Natural killer cell treated with Interleukin-12 subunit alpha and Interleukin-12 subunit beta and Interleukin-15 and Interleukin-18, amount 100 ng/mL, for 72 hours (primary cell): ENCODE results near the gene POU3F1. TPM values are rescaled to one million over a fixed set of nuclear protein-coding genes. Genes with fewer than 3 reads are reported as not detected.
A peak's percentile ranks its signal among the peaks of the same experiment; 100 is the strongest.

ENCODE experiments used
- ATAC-seq, 2 donors: fragments of 150-1000 bp; cut with Tn5 transposase in 1 of 2; sonication (Bioruptor Pico), chemical (Tn5 transposase) in 1 of 2; 2 replicates each; pipeline ENCODE4 v1.10.0; 2021
- DNase-seq: peaks from one replicate; pipeline ENCODE4 v3.0.0; 2022; ENCODE audit warnings: low spot score
- H3K27ac Mint-ChIP-seq, 2 donors: 1 replicate in 1 of 2; 2 replicates in 1 of 2; pipeline ENCODE4 v1.8.0; 2022; ENCODE audit warnings: mixed read lengths in 2 of 2, mild to moderate bottlenecking in 1 of 2, moderate library complexity in 1 of 2
- H3K27me3 Mint-ChIP-seq, 2 donors: 1 replicate in 1 of 2; 2 replicates in 1 of 2; pipeline ENCODE4 v1.8.0; 2022; ENCODE audit warnings: mixed read lengths in 2 of 2
- H3K36me3 Mint-ChIP-seq: one replicate; pipeline ENCODE4 v1.8.0; 2022; ENCODE audit warnings: mixed read lengths
- H3K4me1 Mint-ChIP-seq, 2 donors: 1 replicate in 1 of 2; 2 replicates in 1 of 2; pipeline ENCODE4 v1.8.0; 2022; ENCODE audit warnings: low read depth in 2 of 2, mixed read lengths in 2 of 2, mild to moderate bottlenecking in 1 of 2
- H3K4me3 Mint-ChIP-seq: one replicate; pipeline ENCODE4 v1.8.0; 2022; ENCODE audit warnings: mixed read lengths
- H3K9me3 Mint-ChIP-seq: 2 replicates; pipeline ENCODE4 v1.8.0; 2022; ENCODE audit warnings: mixed read lengths
- total RNA-seq, 2 donors: library from RNA; stranded (reverse); gene quantifications; one replicate each; pipeline ENCODE4 v1.2.3, GENCODE V29; 2022

Gene POU3F1
- total RNA-seq, 2 donors from 2014 or later = 0.50 to 0.93 TPM

- Mint-ChIP-seq H3K4me3 (no peak overlapping the region), H3K36me3 (no peaks in the 10 kb centered on the region), H3K4me1 (peaks cover 16 to 21% of the 10 kb centered on the region in 2 donors), H3K27me3 (peaks cover 3 to 12% of the 10 kb centered on the region in 2 donors), H3K27ac (no peak overlapping the region), H3K9me3 (no peaks in the 10 kb centered on the region)
- DNase-seq (no peak), ATAC-seq (no peak)
Measured at GRCh38 chr1:38050397-38051078, 3.9 kb upstream of the POU3F1 start.

GRCh38 chr1:38047603-38048141, 1.1 kb upstream of the POU3F1 start:
- peaks cover 10 to 12% of the 10 kb centered on the region in 2 donors for H3K4me1 Mint-ChIP-seq
- no peaks in the 10 kb centered on the region for H3K9me3 Mint-ChIP-seq
- no peaks in the 10 kb centered on the region for H3K36me3 Mint-ChIP-seq
- peak; percentile 28 for DNase-seq
- no peak overlapping the region for H3K27ac Mint-ChIP-seq
- H3K4me3 Mint-ChIP-seq = peak overlapping the region; percentile 75
- peaks cover 13 to 26% of the 10 kb centered on the region in 2 donors for H3K27me3 Mint-ChIP-seq
- ATAC-seq = no peak

- H3K27ac Mint-ChIP-seq = no peak overlapping the region
- DNase-seq (peak; percentile 87), ATAC-seq (peak; percentile 90 to 93)
- peaks cover 15 to 29% of the 10 kb centered on the region in 2 donors for H3K27me3 Mint-ChIP-seq
- H3K9me3 Mint-ChIP-seq = no peaks in the 10 kb centered on the region
- H3K36me3 Mint-ChIP-seq = no peaks in the 10 kb centered on the region
- H3K4me1 Mint-ChIP-seq = peaks cover 5% of the 10 kb centered on the region in 2 donors
- peak overlapping the region; percentile 75 for H3K4me3 Mint-ChIP-seq
Measured at GRCh38 chr1:38046884-38047602, 450 bp upstream of the POU3F1 start.

- Mint-ChIP-seq H3K9me3 (no peaks in the 10 kb centered on the region), H3K27ac (no peak overlapping the region), H3K36me3 (no peaks in the 10 kb centered on the region), H3K4me1 (peaks cover 5% of the 10 kb centered on the region in 2 donors), H3K27me3 (peaks cover 20 to 33% of the 10 kb centered on the region in 2 donors), H3K4me3 (no peak overlapping the region)
- ATAC-seq (no peak), DNase-seq (peak; percentile 56)
Measured at GRCh38 chr1:38045401-38046332, 926 bp downstream of the POU3F1 start.

GRCh38 chr1:38044221-38045215, 2.1 kb downstream of the POU3F1 start:
- Mint-ChIP-seq H3K27ac (no peak overlapping the region), H3K36me3 (no peaks in the 10 kb centered on the region), H3K4me3 (peak overlapping the region; percentile 77)

GRCh38 chr1:38043036-38043747, 3.4 kb downstream of the POU3F1 start:
- no peaks in the 10 kb centered on the region for H3K36me3 Mint-ChIP-seq
- no peaks in the 10 kb centered on the region for H3K9me3 Mint-ChIP-seq
- DNase-seq = peak; percentile 53
- ATAC-seq = no peak
- H3K4me1 Mint-ChIP-seq = peaks cover 5% of the 10 kb centered on the region in 2 donors
- H3K27me3 Mint-ChIP-seq = peaks cover 30 to 47% of the 10 kb centered on the region in 2 donors
- H3K4me3 Mint-ChIP-seq = no peak overlapping the region
- H3K27ac Mint-ChIP-seq = no peak overlapping the region

More at GRCh38 chr1:38044221-38045215, 2.1 kb downstream of the POU3F1 start:
- no peak for ATAC-seq
- Mint-ChIP-seq H3K9me3 (no peaks in the 10 kb centered on the region), H3K4me1 (peaks cover 5% of the 10 kb centered on the region in 2 donors), H3K27me3 (peaks cover 28 to 44% of the 10 kb centered on the region in 2 donors)
- peak; percentile 54 for DNase-seq

- ATAC-seq = no peak
- peak; percentile 54 for DNase-seq
- Mint-ChIP-seq H3K36me3 (no peaks in the 10 kb centered on the region), H3K4me1 (peaks cover 3 to 5% of the 10 kb centered on the region in 2 donors), H3K9me3 (no peaks in the 10 kb centered on the region), H3K4me3 (no peak overlapping the region), H3K27me3 (peaks cover 30 to 47% of the 10 kb centered on the region in 2 donors), H3K27ac (no peak overlapping the region)
Measured at GRCh38 chr1:38041936-38042834, 4.4 kb downstream of the POU3F1 start.

GRCh38 chr1:38039331-38040088, 7.1 kb downstream of the POU3F1 start:
- Mint-ChIP-seq H3K4me1 (peaks cover under 1 to 1% of the 10 kb centered on the region in 2 donors), H3K27me3 (peaks cover 30 to 42% of the 10 kb centered on the region in 2 donors), H3K27ac (no peak overlapping the region), H3K36me3 (no peaks in the 10 kb centered on the region), H3K9me3 (no peaks in the 10 kb centered on the region), H3K4me3 (no peak overlapping the region)
- DNase-seq (peak; percentile 44), ATAC-seq (no peak)

GRCh38 chr1:38038861-38039260, 7.7 kb downstream of the POU3F1 start:
- DNase-seq (no peak), ATAC-seq (no peak)
- Mint-ChIP-seq H3K9me3 (no peaks in the 10 kb centered on the region), H3K4me3 (no peak overlapping the region), H3K27ac (no peak overlapping the region), H3K27me3 (peaks cover 27 to 35% of the 10 kb centered on the region in 2 donors), H3K36me3 (no peaks in the 10 kb centered on the region), H3K4me1 (no peaks in the 10 kb centered on the region)

GRCh38 chr1:38037221-38037939, 9.2 kb downstream of the POU3F1 start:
- Mint-ChIP-seq H3K4me3 (no peak overlapping the region), H3K4me1 (no peaks in the 10 kb centered on the region), H3K9me3 (no peaks in the 10 kb centered on the region), H3K27me3 (peaks cover 17 to 21% of the 10 kb centered on the region in 2 donors), H3K36me3 (no peaks in the 10 kb centered on the region), H3K27ac (no peak overlapping the region)
- no peak for DNase-seq
- no peak for ATAC-seq
